ENCODE data around the gene CCDC149. TPM values are rescaled to one million over a fixed set of nuclear protein-coding genes. Genes with fewer than 3 reads are reported as not detected.

The CCDC149 gene
- total RNA-seq, 4 donors from 2014 or later: 11.5 to 22.4 (median 14.4) TPM

- no peak for ATAC-seq (ENCODE audit: low FRiP score)
Observed at GRCh38 chr4:24801136-24801855, 111.5 kb downstream of the CCDC149 start.

GRCh38 chr4:24800325-24800895 lies 112.4 kb downstream of the CCDC149 start:
- no peak for DNase-seq (ENCODE audit: low spot score)
- no peak for ATAC-seq (ENCODE audit: low FRiP score)
- no peak for TF ChIP-seq CTCF (IDR thresholded peaks at IDR 0.05)

More at GRCh38 chr4:24801136-24801855, 111.5 kb downstream of the CCDC149 start:
- TF ChIP-seq CTCF (IDR thresholded peaks at IDR 0.05): no peak
- no peak for DNase-seq (ENCODE audit: low spot score)

GRCh38 chr4:24799544-24800324 lies 113.1 kb downstream of the CCDC149 start:
- DNase-seq (ENCODE audit: low spot score) (no peak), ATAC-seq (ENCODE audit: low FRiP score) (no peak)
- TF ChIP-seq CTCF (IDR thresholded peaks at IDR 0.05): no peak

GRCh38 chr4:24799196-24799543 lies 113.7 kb downstream of the CCDC149 start:
- ATAC-seq (ENCODE audit: low FRiP score) (no peak), DNase-seq (ENCODE audit: low spot score) (no peak)
- TF ChIP-seq CTCF (IDR thresholded peaks at IDR 0.05): no peak

GRCh38 chr4:24798036-24798610 lies 114.7 kb downstream of the CCDC149 start:
- no peak for ATAC-seq (ENCODE audit: low FRiP score)
- TF ChIP-seq CTCF (IDR thresholded peaks at IDR 0.05): no peak
- DNase-seq (ENCODE audit: low spot score): no peak

- TF ChIP-seq CTCF (IDR thresholded peaks at IDR 0.05): no peak
- DNase-seq (ENCODE audit: low spot score): no peak
- no peak for ATAC-seq (ENCODE audit: low FRiP score)
Observed at GRCh38 chr4:24796620-24797019, 116.2 kb downstream of the CCDC149 start.
